ES-I3 (cell line): ENCODE results near the gene NFIA.
"Not testable (repeated sequence)": the region's sequence is repeated elsewhere in the genome, so short reads cannot be mapped to it uniquely, and the experiment has no call there.

Source experiments
- H3K36me3 ChIP-seq: 2 replicates; pipeline ENCODE4 v1.6.1; 2013; ENCODE audit warnings: mild to moderate bottlenecking, low read length, control low read depth, moderate library complexity; ENCODE audit not compliant: insufficient read depth
- H3K4me1 ChIP-seq: 2 replicates; pipeline ENCODE4 v1.6.1; 2013; ENCODE audit warnings: mild to moderate bottlenecking, control low read depth, low read length; ENCODE audit not compliant: insufficient read depth
- H3K9ac ChIP-seq: 2 replicates; pipeline ENCODE4 v1.6.1; 2013; ENCODE audit warnings: low read depth, mild to moderate bottlenecking, low read length, moderate library complexity
- H3K9me3 ChIP-seq: 2 replicates; pipeline ENCODE4 v1.6.1; 2013; ENCODE audit warnings: mild to moderate bottlenecking, low read length, moderate library complexity; ENCODE audit not compliant: control insufficient read depth, insufficient read depth

Gene NFIA

GRCh38 chr1:61452176-61453035 is 370.0 kb downstream of the NFIA start:
- no peaks in the 10 kb centered on the region for H3K9me3 ChIP-seq

GRCh38 chr1:61453111-61453961 is 371.0 kb downstream of the NFIA start:
- no peaks in the 10 kb centered on the region for H3K9me3 ChIP-seq
- peaks cover 11% of the 10 kb centered on the region for H3K4me1 ChIP-seq
- no peaks in the 10 kb centered on the region for H3K36me3 ChIP-seq
- H3K9ac ChIP-seq, result no peak overlapping the region

More at GRCh38 chr1:61452176-61453035, 370.0 kb downstream of the NFIA start:
- H3K9ac ChIP-seq, result no peak overlapping the region
- peaks cover 11% of the 10 kb centered on the region for H3K4me1 ChIP-seq
- H3K36me3 ChIP-seq, result no peaks in the 10 kb centered on the region

- Histone ChIP-seq H3K9me3 (no peaks in the 10 kb centered on the region), H3K36me3 (no peaks in the 10 kb centered on the region), H3K4me1 (peaks cover 11% of the 10 kb centered on the region), H3K9ac (no peak overlapping the region)
These were observed 373.0 kb downstream of the NFIA start for GRCh38 chr1:61455400-61455799.

- Histone ChIP-seq H3K9ac (no peak overlapping the region), H3K36me3 (no peaks in the 10 kb centered on the region), H3K9me3 (no peaks in the 10 kb centered on the region), H3K4me1 (peaks cover 11% of the 10 kb centered on the region)
These were observed 375.2 kb downstream of the NFIA start for GRCh38 chr1:61457526-61458040.

GRCh38 chr1:61459345-61459744 is 377.0 kb downstream of the NFIA start:
- no peaks in the 10 kb centered on the region for H3K36me3 ChIP-seq
- H3K9ac ChIP-seq, result no peak overlapping the region
- H3K9me3 ChIP-seq, result no peaks in the 10 kb centered on the region
- H3K4me1 ChIP-seq, result peaks cover 4% of the 10 kb centered on the region; the same call in 1 of the 2 replicates

- no peaks in the 10 kb centered on the region for H3K9me3 ChIP-seq
- H3K9ac ChIP-seq, result no peak overlapping the region
- H3K4me1 ChIP-seq, result peaks cover 4% of the 10 kb centered on the region; the same call in 1 of the 2 replicates
- H3K36me3 ChIP-seq, result no peaks in the 10 kb centered on the region
These were observed 377.8 kb downstream of the NFIA start for GRCh38 chr1:61460191-61460590.

GRCh38 chr1:61461406-61462384 is 379.3 kb downstream of the NFIA start:
- H3K9me3 ChIP-seq, result no peaks in the 10 kb centered on the region
- no peak overlapping the region for H3K9ac ChIP-seq
- H3K4me1 ChIP-seq, result peaks cover 4% of the 10 kb centered on the region; the same call in 1 of the 2 replicates
- H3K36me3 ChIP-seq, result no peaks in the 10 kb centered on the region

GRCh38 chr1:61462628-61463027 is 380.3 kb downstream of the NFIA start:
- Histone ChIP-seq H3K9ac (no peak overlapping the region), H3K4me1 (peaks cover 4% of the 10 kb centered on the region; the same call in 1 of the 2 replicates), H3K36me3 (no peaks in the 10 kb centered on the region), H3K9me3 (no peaks in the 10 kb centered on the region)

- H3K9ac ChIP-seq, result no peak overlapping the region
- no peaks in the 10 kb centered on the region for H3K9me3 ChIP-seq
- H3K4me1 ChIP-seq, result peaks cover 4% of the 10 kb centered on the region; the same call in 1 of the 2 replicates
- H3K36me3 ChIP-seq, result no peaks in the 10 kb centered on the region
These were observed 380.9 kb downstream of the NFIA start for GRCh38 chr1:61463220-61463619.

- not testable (repeated sequence) for H3K9ac ChIP-seq, H3K36me3 ChIP-seq, H3K9me3 ChIP-seq, H3K4me1 ChIP-seq
These were observed 385.5 kb downstream of the NFIA start for GRCh38 chr1:61467836-61468235.

- Histone ChIP-seq H3K9ac (no peak overlapping the region), H3K4me1 (no peaks in the 10 kb centered on the region), H3K36me3 (no peaks in the 10 kb centered on the region), H3K9me3 (no peaks in the 10 kb centered on the region)
These were observed 387.0 kb downstream of the NFIA start for GRCh38 chr1:61469365-61469764.

- H3K4me1 ChIP-seq, result no peaks in the 10 kb centered on the region
- no peaks in the 10 kb centered on the region for H3K36me3 ChIP-seq
- no peaks in the 10 kb centered on the region for H3K9me3 ChIP-seq
- H3K9ac ChIP-seq, result no peak overlapping the region
These were observed 390.5 kb downstream of the NFIA start for GRCh38 chr1:61472876-61473275.

GRCh38 chr1:61474269-61474817 is 392.0 kb downstream of the NFIA start:
- Histone ChIP-seq H3K9me3 (no peaks in the 10 kb centered on the region), H3K9ac (no peak overlapping the region), H3K36me3 (no peaks in the 10 kb centered on the region), H3K4me1 (no peaks in the 10 kb centered on the region)
